A549 (cell line): Measurements from ENCODE around the gene FERMT1.

Experiments
- CTCF ChIP-seq: fragments of >200 bp; sonication (Bioruptor Twin); formaldehyde crosslinking; IDR thresholded peaks from 3 replicates; pipeline ENCODE4 v1.5.1; 2016
- ELK1 ChIP-seq: fragments of 150-350 bp; IDR thresholded peaks from 2 replicates; pipeline ENCODE4 v1.6.1; 2014; ENCODE audit warnings: low read depth, mild to moderate bottlenecking, low read length
- FOSL2 ChIP-seq, 2 experiments: fragments of 450-650 bp in 1 of 2; fragments of >200 bp in 1 of 2; sonication (Bioruptor Twin) in 1 of 2; formaldehyde crosslinking; IDR thresholded peaks; 2 replicates each; pipeline versions ENCODE4 v1.5.0 to v1.6.1; 2016 to 2020; ENCODE audit warnings: mild to moderate bottlenecking in 1 of 2, moderate library complexity in 1 of 2
- PBX3 ChIP-seq: IDR thresholded peaks from 2 replicates; pipeline ENCODE4 v1.6.1; 2012
- REST ChIP-seq: fragments of 200-600 bp; sonication (generic); IDR thresholded peaks from 2 replicates; pipeline ENCODE4 v1.6.1; 2016; ENCODE audit warnings: antibody characterized with exemption, mild to moderate bottlenecking, moderate library complexity

GRCh38 chr20:6160736-6161135, 37.9 kb upstream of the FERMT1 start:
- TF ChIP-seq REST (no peak), CTCF (no peak), ELK1 (no peak), PBX3 (no peak), FOSL2 (IDR thresholded peaks at IDR 0.05) (no peak), FOSL2 (CRISPR knock-in tag; IDR thresholded peaks at IDR 0.05) (no peak)
